ENCODE results near the gene UGT1A8.
"Not testable (repeated sequence)": the region's sequence is repeated elsewhere in the genome, so short reads cannot be mapped to it uniquely, and the experiment has no call there.

The UGT1A8 gene

GRCh38 chr2:233638836-233639235 is 21.4 kb downstream of the UGT1A8 start:
- in situ Hi-C loops (cut with MboI; ENCODE audit: low sequenced_read_pairs), result no loop called here

GRCh38 chr2:233639860-233640259 is 22.4 kb downstream of the UGT1A8 start:
- in situ Hi-C loops (cut with MboI; ENCODE audit: low sequenced_read_pairs), result no loop called here

- in situ Hi-C loops (cut with MboI; ENCODE audit: low sequenced_read_pairs), result no loop called here
These were observed 25.7 kb downstream of the UGT1A8 start for GRCh38 chr2:233643128-233643527.

- in situ Hi-C loops (cut with MboI; ENCODE audit: low sequenced_read_pairs), result not testable (repeated sequence)
These were observed 28.6 kb downstream of the UGT1A8 start for GRCh38 chr2:233646033-233646432.

- in situ Hi-C loops (cut with MboI; ENCODE audit: low sequenced_read_pairs), result no loop called here
These were observed 33.5 kb downstream of the UGT1A8 start for GRCh38 chr2:233650981-233651380.

GRCh38 chr2:233651430-233651829 is 34.0 kb downstream of the UGT1A8 start:
- in situ Hi-C loops (cut with MboI; ENCODE audit: low sequenced_read_pairs), result no loop called here

- in situ Hi-C loops (cut with MboI; ENCODE audit: low sequenced_read_pairs), result no loop called here
These were observed 37.1 kb downstream of the UGT1A8 start for GRCh38 chr2:233654501-233654900.

GRCh38 chr2:233655043-233655442 is 37.6 kb downstream of the UGT1A8 start:
- in situ Hi-C loops (cut with MboI; ENCODE audit: low sequenced_read_pairs), result no loop called here

- in situ Hi-C loops (cut with MboI; ENCODE audit: low sequenced_read_pairs), result not testable (repeated sequence)
These were observed 38.5 kb downstream of the UGT1A8 start for GRCh38 chr2:233655943-233656342.

- in situ Hi-C loops (cut with MboI; ENCODE audit: low sequenced_read_pairs), result no loop called here
These were observed 39.0 kb downstream of the UGT1A8 start for GRCh38 chr2:233656443-233656842.

- in situ Hi-C loops (cut with MboI; ENCODE audit: low sequenced_read_pairs), result no loop called here
These were observed 41.2 kb downstream of the UGT1A8 start for GRCh38 chr2:233658610-233659009.

GRCh38 chr2:233663911-233664310 is 46.5 kb downstream of the UGT1A8 start:
- in situ Hi-C loops (cut with MboI; ENCODE audit: low sequenced_read_pairs), result no loop called here

GRCh38 chr2:233668605-233669260 is 51.3 kb downstream of the UGT1A8 start:
- in situ Hi-C loops (cut with MboI; ENCODE audit: low sequenced_read_pairs), result no loop called here

GRCh38 chr2:233671290-233672161 is 54.1 kb downstream of the UGT1A8 start, which contains the start of gene UGT1A9:
UGT1A9 (plus strand) TSS chr2:233671898; CDS start chr2:233671935, 37 bp downstream.
- in situ Hi-C loops (cut with MboI; ENCODE audit: low sequenced_read_pairs), result no loop called here

GRCh38 chr2:233672886-233673285 is 55.5 kb downstream of the UGT1A8 start:
- in situ Hi-C loops (cut with MboI; ENCODE audit: low sequenced_read_pairs), result no loop called here

GRCh38 chr2:233673896-233674295 is 56.5 kb downstream of the UGT1A8 start:
- in situ Hi-C loops (cut with MboI; ENCODE audit: low sequenced_read_pairs), result no loop called here

- in situ Hi-C loops (cut with MboI; ENCODE audit: low sequenced_read_pairs), result no loop called here
These were observed 56.9 kb downstream of the UGT1A8 start for GRCh38 chr2:233674314-233674713.

- in situ Hi-C loops (cut with MboI; ENCODE audit: low sequenced_read_pairs), result no loop called here
These were observed 57.6 kb downstream of the UGT1A8 start for GRCh38 chr2:233674995-233675394.

- in situ Hi-C loops (cut with MboI; ENCODE audit: low sequenced_read_pairs), result no loop called here
These were observed 58.6 kb downstream of the UGT1A8 start for GRCh38 chr2:233676046-233676445.

- in situ Hi-C loops (cut with MboI; ENCODE audit: low sequenced_read_pairs), result no loop called here
These were observed 61.8 kb downstream of the UGT1A8 start for GRCh38 chr2:233679196-233679595.

GRCh38 chr2:233680361-233681045 is 63.1 kb downstream of the UGT1A8 start:
- in situ Hi-C loops (cut with MboI; ENCODE audit: low sequenced_read_pairs), result no loop called here

Measured in HL-60/S4 (cell line).